Activated CD4-positive, alpha-beta T cell treated with anti-CD3 and anti-CD28 coated beads for 24 hours (primary cell): ENCODE results near the gene PPP2CA.

Source experiments
- DNase-seq, 2 donors: peaks; one replicate each; pipeline ENCODE4 v3.0.0-alpha.2; 2020; ENCODE audit warnings: low read depth in 2 of 2

Gene PPP2CA

GRCh38 chr5:134148316-134148715, 77.6 kb downstream of the PPP2CA start:
- no peak for DNase-seq

- DNase-seq = no peak
Observed at GRCh38 chr5:134146651-134147518, 79.0 kb downstream of the PPP2CA start.

- peak; percentile 81 to 85 for DNase-seq
Observed at GRCh38 chr5:134145779-134146581, 79.9 kb downstream of the PPP2CA start.

- no peak for DNase-seq
Observed at GRCh38 chr5:134145041-134145757, 80.7 kb downstream of the PPP2CA start.
